DND-41 (cell line): Measurements from ENCODE around the gene ZC3H6.

Experiments used
- CTCF ChIP-seq: IDR thresholded peaks from 2 replicates; pipeline ENCODE4 v1.5.1; 2012; ENCODE audit warnings: borderline replicate concordance, low read length, moderate library complexity, mild to moderate bottlenecking; ENCODE audit not compliant: poor library complexity, severe bottlenecking; ENCODE audit errors: extremely low read depth
- EZH2 ChIP-seq: IDR thresholded peaks from 3 replicates; pipeline ENCODE4 v1.6.1; 2012; ENCODE audit warnings: borderline replicate concordance, low read depth, mild to moderate bottlenecking, moderate library complexity, low read length, inconsistent platforms; ENCODE audit not compliant: severe bottlenecking

GRCh38 chr2:112296407-112296806, 21.0 kb downstream of the ZC3H6 start:
- no peak for TF ChIP-seq CTCF
- no peak for TF ChIP-seq EZH2
